Measurements from ENCODE around the gene ASIC2.

ASIC2 gene

GRCh38 chr17:33200587-33200986 lies 92.5 kb downstream of the ASIC2 start:
- in situ Hi-C loops (cut with MboI; ENCODE audit: low sequenced_read_pairs, unreplicated experiment), result no loop called here
- DNase-seq (ENCODE audit: low spot score), result no peak
- TF ChIP-seq, protein P1, sequence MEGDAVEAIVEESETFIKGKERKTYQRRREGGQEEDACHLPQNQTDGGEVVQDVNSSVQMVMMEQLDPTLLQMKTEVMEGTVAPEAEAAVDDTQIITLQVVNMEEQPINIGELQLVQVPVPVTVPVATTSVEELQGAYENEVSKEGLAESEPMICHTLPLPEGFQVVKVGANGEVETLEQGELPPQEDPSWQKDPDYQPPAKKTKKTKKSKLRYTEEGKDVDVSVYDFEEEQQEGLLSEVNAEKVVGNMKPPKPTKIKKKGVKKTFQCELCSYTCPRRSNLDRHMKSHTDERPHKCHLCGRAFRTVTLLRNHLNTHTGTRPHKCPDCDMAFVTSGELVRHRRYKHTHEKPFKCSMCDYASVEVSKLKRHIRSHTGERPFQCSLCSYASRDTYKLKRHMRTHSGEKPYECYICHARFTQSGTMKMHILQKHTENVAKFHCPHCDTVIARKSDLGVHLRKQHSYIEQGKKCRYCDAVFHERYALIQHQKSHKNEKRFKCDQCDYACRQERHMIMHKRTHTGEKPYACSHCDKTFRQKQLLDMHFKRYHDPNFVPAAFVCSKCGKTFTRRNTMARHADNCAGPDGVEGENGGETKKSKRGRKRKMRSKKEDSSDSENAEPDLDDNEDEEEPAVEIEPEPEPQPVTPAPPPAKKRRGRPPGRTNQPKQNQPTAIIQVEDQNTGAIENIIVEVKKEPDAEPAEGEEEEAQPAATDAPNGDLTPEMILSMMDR (IDR thresholded peaks at IDR 0.05; ENCODE audit: borderline replicate concordance, control extremely low read depth, extremely low read depth, insufficient read depth, missing control alignments), result no peak

- DNase-seq (ENCODE audit: low spot score), result no peak
- in situ Hi-C loops (cut with MboI; ENCODE audit: low sequenced_read_pairs, unreplicated experiment), result no loop called here
- TF ChIP-seq, protein P1 (IDR thresholded peaks at IDR 0.05; ENCODE audit: borderline replicate concordance, control extremely low read depth, extremely low read depth, insufficient read depth, missing control alignments), result no peak
Measured at GRCh38 chr17:33199571-33200510, 93.3 kb downstream of the ASIC2 start.

DNA sequence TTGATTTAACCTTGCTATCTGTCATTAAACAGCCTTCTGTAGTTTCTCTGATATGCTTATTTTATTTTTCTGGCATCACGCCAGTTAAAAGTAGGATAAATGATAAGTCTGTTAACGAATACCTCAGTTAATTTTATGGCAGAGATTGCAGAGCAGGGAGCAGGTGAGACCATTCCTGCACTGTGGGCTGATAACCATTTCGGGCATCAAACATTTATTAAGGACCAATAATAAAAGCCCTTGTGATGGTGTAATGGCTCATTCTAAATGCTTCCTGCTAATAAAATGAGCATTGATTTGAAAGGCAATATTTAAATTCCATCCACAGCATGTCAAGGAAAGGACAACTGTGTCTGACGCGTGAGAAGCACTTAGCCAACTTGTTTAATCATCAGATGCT lies 94.1 kb downstream of the ASIC2 start:
- no peak for DNase-seq (ENCODE audit: low spot score)
- in situ Hi-C loops (cut with MboI; ENCODE audit: low sequenced_read_pairs, unreplicated experiment), result no loop called here
- TF ChIP-seq, protein P1 (IDR thresholded peaks at IDR 0.05; ENCODE audit: borderline replicate concordance, control extremely low read depth, extremely low read depth, insufficient read depth, missing control alignments), result no peak

DNA sequence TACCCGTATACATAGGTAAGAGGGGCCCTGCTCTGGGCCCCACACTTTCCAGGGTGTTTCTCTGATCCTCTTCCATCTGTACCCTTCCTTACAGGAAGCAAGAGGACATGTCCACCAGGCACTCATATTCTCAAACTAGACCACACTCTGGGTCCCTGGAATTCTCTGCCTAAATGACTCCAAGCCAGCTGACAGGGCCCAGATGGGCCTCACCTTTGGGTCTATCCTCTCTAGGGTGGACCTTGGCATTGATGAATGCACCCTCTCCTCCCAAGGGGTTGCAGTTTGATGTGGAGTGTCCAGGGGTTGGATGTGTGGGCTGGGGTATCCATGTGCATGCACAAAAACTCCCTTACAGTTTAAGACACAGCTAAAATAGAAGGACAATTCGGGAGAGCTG lies 95.8 kb downstream of the ASIC2 start:
- in situ Hi-C loops (cut with MboI; ENCODE audit: low sequenced_read_pairs, unreplicated experiment), result no loop called here
- TF ChIP-seq, protein P1 (IDR thresholded peaks at IDR 0.05; ENCODE audit: borderline replicate concordance, control extremely low read depth, extremely low read depth, insufficient read depth, missing control alignments), result no peak
- no peak for DNase-seq (ENCODE audit: low spot score)

GRCh38 chr17:33196883-33197282 lies 96.2 kb downstream of the ASIC2 start:
- TF ChIP-seq, protein P1 (IDR thresholded peaks at IDR 0.05; ENCODE audit: borderline replicate concordance, control extremely low read depth, extremely low read depth, insufficient read depth, missing control alignments), result no peak
- in situ Hi-C loops (cut with MboI; ENCODE audit: low sequenced_read_pairs, unreplicated experiment), result no loop called here
- DNase-seq (ENCODE audit: low spot score), result no peak

- DNase-seq (ENCODE audit: low spot score), result no peak
- TF ChIP-seq, protein P1 (IDR thresholded peaks at IDR 0.05; ENCODE audit: borderline replicate concordance, control extremely low read depth, extremely low read depth, insufficient read depth, missing control alignments), result no peak
- in situ Hi-C loops (cut with MboI; ENCODE audit: low sequenced_read_pairs, unreplicated experiment), result no loop called here
Measured at GRCh38 chr17:33192951-33193911, 99.9 kb downstream of the ASIC2 start.
